Tibial artery (tissue), 4 donors: ENCODE results near the gene WDR36.

Source experiments
- DNase-seq, 2 donors: peaks; one replicate each; pipeline ENCODE4 v3.0.0-alpha.2; 2019
- H3K27ac ChIP-seq, 2 donors: fragments of 200-600 bp; sonication (generic) in 1 of 2; 1 replicate in 1 of 2; 2 replicates in 1 of 2; pipeline ENCODE4 v1.5.1; 2018 to 2019; ENCODE audit warnings: mild to moderate bottlenecking in 1 of 2
- H3K27me3 ChIP-seq, 2 donors: fragments of 200-600 bp; sonication (generic) in 1 of 2; one replicate each; pipeline versions ENCODE4 v1.5.1 to v1.6.0; 2016 to 2019
- H3K36me3 ChIP-seq, 3 donors: fragments of 200-600 bp; sonication (generic) in 2 of 3; one replicate each; pipeline ENCODE4 v1.5.1; 2016 to 2019; ENCODE audit warnings: mild to moderate bottlenecking in 2 of 3
- H3K4me1 ChIP-seq, 4 donors: fragments of 200-600 bp; sonication (generic) in 2 of 4; 1 replicate in 3 of 4; 2 replicates in 1 of 4; pipeline ENCODE4 v1.5.1; 2016 to 2019
- H3K4me3 ChIP-seq, 2 donors: fragments of 200-600 bp; sonication (generic) in 1 of 2; 1 replicate in 1 of 2; 2 replicates in 1 of 2; pipeline ENCODE4 v1.5.1; 2018 to 2019; ENCODE audit warnings: mild to moderate bottlenecking in 2 of 2
- H3K9me3 ChIP-seq, 3 donors: fragments of 200-600 bp; sonication (generic) in 1 of 3; one replicate each; pipeline ENCODE4 v1.5.1; 2016 to 2019
- intact Hi-C: fragments of 100-400 bp; cut with DNase I; formaldehyde crosslinking; loops from one replicate; pipeline ENCODE4 v1.15.0; 2023; ENCODE audit warnings: low total_unique reads
- TF ChIP-seq, protein P1 (sequence below), 2 experiments: fragments of 200-600 bp in 1 of 2; fragments of 450-650 bp in 1 of 2; IDR thresholded peaks; one replicate each; pipeline ENCODE4 v1.5.1; 2017 to 2019; ENCODE audit warnings: antibody characterized with exemption in 2 of 2, mild to moderate bottlenecking in 1 of 2, moderate library complexity in 1 of 2

The WDR36 gene

GRCh38 chr5:111122398-111122797, 30.2 kb downstream of the WDR36 start:
- TF ChIP-seq, protein P1, sequence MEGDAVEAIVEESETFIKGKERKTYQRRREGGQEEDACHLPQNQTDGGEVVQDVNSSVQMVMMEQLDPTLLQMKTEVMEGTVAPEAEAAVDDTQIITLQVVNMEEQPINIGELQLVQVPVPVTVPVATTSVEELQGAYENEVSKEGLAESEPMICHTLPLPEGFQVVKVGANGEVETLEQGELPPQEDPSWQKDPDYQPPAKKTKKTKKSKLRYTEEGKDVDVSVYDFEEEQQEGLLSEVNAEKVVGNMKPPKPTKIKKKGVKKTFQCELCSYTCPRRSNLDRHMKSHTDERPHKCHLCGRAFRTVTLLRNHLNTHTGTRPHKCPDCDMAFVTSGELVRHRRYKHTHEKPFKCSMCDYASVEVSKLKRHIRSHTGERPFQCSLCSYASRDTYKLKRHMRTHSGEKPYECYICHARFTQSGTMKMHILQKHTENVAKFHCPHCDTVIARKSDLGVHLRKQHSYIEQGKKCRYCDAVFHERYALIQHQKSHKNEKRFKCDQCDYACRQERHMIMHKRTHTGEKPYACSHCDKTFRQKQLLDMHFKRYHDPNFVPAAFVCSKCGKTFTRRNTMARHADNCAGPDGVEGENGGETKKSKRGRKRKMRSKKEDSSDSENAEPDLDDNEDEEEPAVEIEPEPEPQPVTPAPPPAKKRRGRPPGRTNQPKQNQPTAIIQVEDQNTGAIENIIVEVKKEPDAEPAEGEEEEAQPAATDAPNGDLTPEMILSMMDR (IDR thresholded peaks at IDR 0.05): no peak
- peaks cover 52 to 79% (median 79%) of the 10 kb centered on the region in 3 donors for H3K36me3 ChIP-seq

DNA sequence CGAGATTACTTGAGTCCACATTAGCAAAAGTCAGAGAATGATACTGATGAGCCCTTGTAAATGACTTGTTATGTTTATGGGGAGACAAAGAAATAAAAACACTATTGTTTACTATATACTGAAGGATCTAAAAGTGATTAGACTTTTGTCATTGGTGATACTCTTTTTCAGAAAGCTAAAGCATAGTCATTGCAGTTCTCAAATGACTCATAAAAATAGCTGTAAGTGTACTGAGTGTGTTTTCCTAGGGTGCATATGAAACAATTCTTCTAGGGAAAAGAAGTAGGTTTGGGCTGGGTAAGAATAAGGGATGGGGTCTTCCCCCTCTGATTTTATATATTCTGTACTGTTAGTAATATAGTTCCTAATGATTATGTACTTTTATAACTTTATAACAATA, 32.6 kb downstream of the WDR36 start:
- intact Hi-C loops: no loop called here
- H3K36me3 ChIP-seq: peaks cover 50 to 66% (median 61%) of the 10 kb centered on the region in 3 donors

More at GRCh38 chr5:111122398-111122797, 30.2 kb downstream of the WDR36 start:
- no peak for DNase-seq
- no peaks in the 10 kb centered on the region for H3K27me3 ChIP-seq
- H3K4me3 ChIP-seq: no peak overlapping the region
- H3K9me3 ChIP-seq: no peaks in the 10 kb centered on the region
- no peaks in the 10 kb centered on the region for H3K4me1 ChIP-seq
- H3K27ac ChIP-seq: no peak overlapping the region
- intact Hi-C loops: no loop called here

DNA sequence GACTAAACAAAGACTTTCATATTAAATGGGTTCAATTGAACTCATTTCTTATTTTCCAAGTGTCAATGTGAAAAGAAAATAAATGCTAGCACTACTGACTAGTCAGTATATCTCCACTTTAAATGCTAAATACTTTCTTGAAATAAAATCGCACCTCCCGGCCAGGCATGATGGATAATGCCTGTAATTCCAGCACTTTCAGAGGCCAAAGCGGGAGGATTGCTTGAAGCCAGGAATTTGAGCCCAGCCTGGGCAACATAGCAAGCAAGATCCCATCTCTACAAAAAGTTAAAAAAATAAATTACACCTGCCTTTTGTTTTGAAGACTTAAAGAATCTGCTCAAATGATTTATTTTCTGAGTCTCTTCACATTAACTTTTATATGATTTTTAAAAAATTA, 34.7 kb downstream of the WDR36 start:
- H3K4me3 ChIP-seq: no peak overlapping the region
- TF ChIP-seq, protein P1 (IDR thresholded peaks at IDR 0.05): no peak
- DNase-seq: no peak
- intact Hi-C loops: no loop called here
- H3K27ac ChIP-seq: no peak overlapping the region
- H3K4me1 ChIP-seq: no peaks in the 10 kb centered on the region
- H3K9me3 ChIP-seq: no peaks in the 10 kb centered on the region
- peaks cover 32 to 45% (median 40%) of the 10 kb centered on the region in 3 donors for H3K36me3 ChIP-seq
- H3K27me3 ChIP-seq: no peaks in the 10 kb centered on the region

More for the DNA sequence above, 32.6 kb downstream of the WDR36 start:
- DNase-seq: no peak
- TF ChIP-seq, protein P1 (IDR thresholded peaks at IDR 0.05): no peak
- Histone ChIP-seq H3K27me3 (no peaks in the 10 kb centered on the region), H3K4me3 (no peak overlapping the region), H3K4me1 (no peaks in the 10 kb centered on the region), H3K9me3 (no peaks in the 10 kb centered on the region), H3K27ac (no peak overlapping the region)

- peaks cover 27 to 38% (median 33%) of the 10 kb centered on the region in 3 donors for H3K36me3 ChIP-seq
- TF ChIP-seq, protein P1 (IDR thresholded peaks at IDR 0.05): no peak
- no peak for DNase-seq
Observed at GRCh38 chr5:111127453-111128195, 35.5 kb downstream of the WDR36 start.

GRCh38 chr5:111129938-111130337, 37.8 kb downstream of the WDR36 start:
- Histone ChIP-seq H3K4me3 (no peak overlapping the region), H3K36me3 (peaks cover 19 to 26% (median 19%) of the 10 kb centered on the region in 3 donors), H3K27ac (no peak overlapping the region), H3K9me3 (no peaks in the 10 kb centered on the region), H3K4me1 (no peaks in the 10 kb centered on the region), H3K27me3 (no peaks in the 10 kb centered on the region)
- intact Hi-C loops: no loop called here
- no peak for DNase-seq
- TF ChIP-seq, protein P1 (IDR thresholded peaks at IDR 0.05): no peak

More at GRCh38 chr5:111127453-111128195, 35.5 kb downstream of the WDR36 start:
- Histone ChIP-seq H3K27me3 (no peaks in the 10 kb centered on the region), H3K4me1 (no peaks in the 10 kb centered on the region), H3K27ac (no peak overlapping the region), H3K4me3 (no peak overlapping the region), H3K9me3 (no peaks in the 10 kb centered on the region)
- intact Hi-C loops: no loop called here
